ENCODE measurements around the gene OVOL1. TPM values are rescaled to one million over a fixed set of nuclear protein-coding genes. Genes with fewer than 3 reads are reported as not detected.
A peak's percentile ranks its signal among the peaks of the same experiment; 100 is the strongest.

OVOL1 gene
- total and polyA plus RNA-seq, 2 of the 8 experiments (the other 6 are each of a cell fraction or from before 2014, with no cell fraction given): 2.6 to 3.4 TPM

GRCh38 chr11:65791719-65792213, 4.9 kb downstream of the OVOL1 start:
- no peak overlapping the region for H3K4me2 ChIP-seq (ENCODE audit: insufficient read depth in 1 of 2, low read depth in 2 of 2, low read length in 2 of 2)
- CTCF ChIA-PET (ENCODE audit: partially characterized antibody): interaction anchor here (1.2 to 12.7 kb wide), 11 partner anchors 8 to 68 kb away, joined by 3 to 128 read pairs (median 6); partner anchors contain the start of gene AP5B1
- FAIRE-seq: no peak

More at GRCh38 chr11:65791719-65792213, 4.9 kb downstream of the OVOL1 start:
- Histone ChIP-seq H2AFZ (ENCODE audit: low read length) (no peak overlapping the region), H3K9me3 (ENCODE audit: insufficient read depth in 2 of 2, low read depth in 1 of 2, low read length in 1 of 2) (no peaks in the 10 kb centered on the region), H3K23me2 (ENCODE audit: low read depth, low read length) (peaks cover 9% of the 10 kb centered on the region; the same call in 1 of the 2 replicates), H2AK5ac (ENCODE audit: low read depth, low read length) (peak overlapping the region; percentile 72; the same call in 1 of the 2 replicates), H3K18ac (ENCODE audit: extremely low read depth, low read length) (no peak overlapping the region), H2BK5ac (ENCODE audit: low read depth, low read length) (no peak overlapping the region; the same call in 1 of the 2 replicates), H3K4me3 (ENCODE audit: extremely low read depth in 1 of 4, insufficient read depth in 2 of 4, low read depth in 3 of 4, low read length in 4 of 4) (no peak overlapping the region), H2BK12ac (ENCODE audit: low read depth, low read length) (peak overlapping the region; percentile 87; the same call in 1 of the 2 replicates), H4K5ac (ENCODE audit: insufficient read length, low read depth, low read length) (no peak overlapping the region), H3K23ac (ENCODE audit: insufficient read length) (no peak overlapping the region), H3K4ac (replicated peaks; ENCODE audit: insufficient read length, low read depth, low read length) (no peak overlapping the region), H3K56ac (replicated peaks; ENCODE audit: insufficient read length, low read depth, low read length) (no peak overlapping the region), H4K8ac (ENCODE audit: extremely low read depth, insufficient read depth, low read length) (no peak overlapping the region), H4K20me1 (replicated peaks in 1 of 2; ENCODE audit: control insufficient read depth in 1 of 2, insufficient read depth in 2 of 2, low read length in 2 of 2) (no peaks in the 10 kb centered on the region), H3K27ac (ENCODE audit: low read depth, low read length) (no peak overlapping the region), H3K79me1 (ENCODE audit: low read depth, low read length) (0 out of 2 replicates have a peak, but pooled peaks cover 3% of the 10 kb centered on the region), H3K14ac (ENCODE audit: insufficient read length) (no peak overlapping the region), H3K27me3 (replicated peaks in 1 of 4; ENCODE audit: control insufficient read depth in 3 of 4, extremely low read depth in 1 of 4, insufficient read depth in 3 of 4, low read length in 3 of 4) (peaks cover 5 to 22% (median 18%) of the 10 kb centered on the region in 4 experiments), H3K4me1 (replicated peaks in 1 of 4; ENCODE audit: control insufficient read depth in 3 of 4, insufficient read depth in 4 of 4, low read length in 3 of 4) (peaks cover 14 to 25% (median 22%) of the 10 kb centered on the region in 4 experiments), H3K9ac (replicated peaks in 1 of 4; ENCODE audit: extremely low read depth in 1 of 4, low read depth in 3 of 4, low read length in 3 of 4) (no peak overlapping the region), H4K91ac (replicated peaks; ENCODE audit: insufficient read length, low read length) (peak overlapping the region; percentile 29), H2BK120ac (replicated peaks; ENCODE audit: low read depth, low read length) (no peak overlapping the region), H3K79me2 (ENCODE audit: control insufficient read depth in 1 of 2, insufficient read depth in 2 of 2, low read length in 2 of 2) (no peaks in the 10 kb centered on the region), H2BK15ac (ENCODE audit: low read length) (peak overlapping the region; percentile 12; the same call in 1 of the 2 replicates), H3K36me3 (ENCODE audit: control insufficient read depth in 2 of 4, insufficient read depth in 4 of 4, low read length in 3 of 4) (peaks cover 0 to 3% (median 0%) of the 10 kb centered on the region in 4 experiments; a peak in 3 of 8 replicates), H2BK20ac (ENCODE audit: low read length) (no peak overlapping the region)
- no peak for DNase-seq (ENCODE audit: low read depth in 1 of 2, low spot score in 2 of 2)
- TF ChIP-seq SP4 (IDR thresholded peaks at IDR 0.05; ENCODE audit: low read length): no peak
- TF ChIP-seq MAFK (IDR thresholded peaks at IDR 0.05; ENCODE audit: low read depth, low read length): no peak
- no peak for TF ChIP-seq RAD21 (IDR thresholded peaks at IDR 0.05 in 1 of 2, conservative IDR thresholded peaks at IDR 0.05 in 1 of 2; ENCODE audit: low read depth in 2 of 2, low read length in 2 of 2)
- no peak for TF ChIP-seq CHD2 (IDR thresholded peaks at IDR 0.05; ENCODE audit: low read length)
- WGBS, 2 experiments (ENCODE audit: extremely low coverage in 1 of 2, insufficient coverage in 1 of 2, insufficient read length in 1 of 2, insufficient replicate concordance in 2 of 2, low coverage in 1 of 2, low lambda C conversion rate in 2 of 2, missing lambda C conversion rate in 1 of 2): 91% methylated on average over 13 of the region's 13 CpGs; no CpG with 5 or more reads in 1 of the 2 experiments
- POLR2A ChIA-PET (ENCODE audit: partially characterized antibody): interaction anchor here (1.1 to 2.2 kb wide), 5 partner anchors 9 to 71 kb away, joined by 3 to 8 read pairs (median 5); partner anchors contain the start of genes CFL1 and RNASEH2C
